HCT116 (cell line): ENCODE measurements around the gene HVCN1. TPM values are rescaled to one million over a fixed set of nuclear protein-coding genes. Genes with fewer than 3 reads are reported as not detected.
A peak's percentile ranks its signal among the peaks of the same experiment; 100 is the strongest.

Experiments
- ATAC-seq: fragments of 200-7000 bp; cut with Tn5 transposase; 2 replicates; pipeline ENCODE4 v1.9.1; 2020; ENCODE audit warnings: mild to moderate bottlenecking, moderate library complexity
- BruUV-seq: library from RNA; stranded (reverse); fragments of 400-500 nt; replicated peaks from 2 replicates; lab custom pipeline; 2021; lab: Mats Ljungman, UMichigan
- CTCF ChIA-PET: fragments of 300-600 bp; sonication (Branson Sonifier 250); formaldehyde crosslinking; loops from one replicate; lab custom pipeline; 2021; ENCODE audit warnings: antibody characterized with exemption; lab: Charles Lee
- POLR2A ChIA-PET: fragments of 300-600, 350-600 bp; sonication (Branson Sonifier 250); formaldehyde crosslinking; loops from one replicate; lab custom pipeline; 2021; ENCODE audit warnings: antibody characterized with exemption; lab: Charles Lee
- RAD21 ChIA-PET, 2 experiments: fragments of 300-600 bp; sonication (Branson Sonifier 250); formaldehyde crosslinking; loops; one replicate each; lab custom pipeline; 2023; ENCODE audit warnings: low total read pairs in 2 of 2; ENCODE audit not compliant: uncharacterized antibody in 2 of 2, unreplicated experiment in 2 of 2, low non-redundant PET in 1 of 2; lab: Charles Lee
- DNase-seq: peaks from one replicate; pipeline ENCODE4 v3.0.0-alpha.2; 2010; ENCODE audit warnings: low read depth, low spot score
- H2AFZ ChIP-seq: fragments of 200-600 bp; shearing (Covaris generic), sonication (generic); 2 replicates; pipeline ENCODE4 v1.6.1; 2017; ENCODE audit warnings: low read depth, mixed run types, mixed read lengths, antibody characterized with exemption, low read length; ENCODE audit not compliant: poor library complexity, severe bottlenecking
- H3K27ac ChIP-seq: 2 replicates; pipeline ENCODE4 v1.5.1; 2012; ENCODE audit warnings: low read depth, low read length
- H3K27me3 ChIP-seq: fragments of 200-600 bp; sonication (generic); 2 replicates; pipeline ENCODE4 v1.6.1; 2016; ENCODE audit warnings: mixed run types, low read length, mixed read lengths; ENCODE audit not compliant: insufficient read depth
- H3K36me3 ChIP-seq, 2 experiments: fragments of 200-500 bp in 1 of 2; fragments of 200-600 bp in 1 of 2; sonication (Bioruptor generic) in 1 of 2; sonication (generic) in 1 of 2; 2 replicates each; pipeline versions ENCODE4 v1.5.1 to v1.6.1; 2014 to 2016; ENCODE audit warnings: low read length in 2 of 2, inconsistent platforms in 1 of 2, mixed read lengths in 1 of 2, mixed run types in 1 of 2; ENCODE audit not compliant: insufficient read depth in 2 of 2, control insufficient read depth in 1 of 2
- H3K4me1 ChIP-seq, 2 experiments: fragments of 200-600 bp in 1 of 2; sonication (generic) in 1 of 2; 2 replicates each; pipeline versions ENCODE4 v1.5.1 to v1.6.1; 2012 to 2017; ENCODE audit warnings: low read length in 2 of 2, inconsistent platforms in 1 of 2, mild to moderate bottlenecking in 1 of 2, mixed read lengths in 1 of 2, mixed run types in 1 of 2, moderate library complexity in 1 of 2; ENCODE audit not compliant: insufficient read depth in 2 of 2, control insufficient read depth in 1 of 2
- H3K4me2 ChIP-seq: fragments of 200-600 bp; sonication (generic); 2 replicates; pipeline ENCODE4 v1.6.1; 2017; ENCODE audit warnings: mixed run types, low read length, mixed read lengths
- H3K4me3 ChIP-seq, 2 experiments: fragments of 200-600 bp in 1 of 2; sonication (generic) in 1 of 2; replicated peaks in 1 of 2; 2 replicates each; pipeline ENCODE4 v1.5.1; 2011 to 2016; ENCODE audit warnings: low read length in 2 of 2, control low read depth in 1 of 2, low read depth in 1 of 2, mild to moderate bottlenecking in 1 of 2, mixed read lengths in 1 of 2, mixed run types in 1 of 2
- H3K79me2 ChIP-seq: fragments of 200-600 bp; sonication (generic); 2 replicates; pipeline ENCODE4 v1.6.1; 2017; ENCODE audit warnings: mild to moderate bottlenecking, mixed run types, low read length, moderate library complexity, mixed read lengths; ENCODE audit not compliant: insufficient read depth
- H3K9ac ChIP-seq: fragments of 200-600 bp; sonication (generic); 2 replicates; pipeline ENCODE4 v1.6.1; 2016; ENCODE audit warnings: low read length, mixed read lengths
- H3K9me2 ChIP-seq: fragments of 200-600 bp; sonication (generic), shearing (Covaris generic); 2 replicates; pipeline ENCODE4 v1.6.1; 2017; ENCODE audit warnings: mixed run types, mild to moderate bottlenecking, moderate library complexity; ENCODE audit not compliant: insufficient read depth
- H3K9me3 ChIP-seq, 2 experiments: fragments of 200-500 bp in 1 of 2; fragments of 200-600 bp in 1 of 2; sonication (Bioruptor generic) in 1 of 2; sonication (generic) in 1 of 2; 2 replicates each; pipeline ENCODE4 v1.6.1; 2014 to 2017; ENCODE audit warnings: low read length in 2 of 2, mixed read lengths in 2 of 2, inconsistent platforms in 1 of 2, low read depth in 1 of 2, mild to moderate bottlenecking in 1 of 2, mixed run types in 1 of 2, moderate library complexity in 1 of 2; ENCODE audit not compliant: control insufficient read depth in 1 of 2, insufficient read depth in 1 of 2
- H4K20me1 ChIP-seq: fragments of 200-600 bp; sonication (generic), shearing (Covaris generic); 2 replicates; pipeline ENCODE4 v1.6.1; 2017; ENCODE audit warnings: mixed run types, mild to moderate bottlenecking, moderate library complexity; ENCODE audit not compliant: insufficient read depth
- CTCF ChIP-seq, 3 experiments: fragments of 200-600 bp in 1 of 3; sonication (generic) in 1 of 3; IDR thresholded peaks in 2 of 3; conservative IDR thresholded peaks in 1 of 3; 2 replicates each; pipeline ENCODE4 v1.5.1; 2012 to 2017; ENCODE audit warnings: low read depth in 2 of 3, low read length in 2 of 3, antibody characterized with exemption in 1 of 3, borderline replicate concordance in 1 of 3, control low read depth in 1 of 3, mild to moderate bottlenecking in 1 of 3, mixed read lengths in 1 of 3, mixed run types in 1 of 3, moderate library complexity in 1 of 3; ENCODE audit not compliant: insufficient read depth in 1 of 3
- EZH2 ChIP-seq: fragments of 200-600 bp; sonication (generic); IDR thresholded peaks from 2 replicates; pipeline ENCODE4 v1.6.1; 2017; ENCODE audit warnings: antibody characterized with exemption, mixed run types
- JUND ChIP-seq: IDR thresholded peaks from 2 replicates; pipeline ENCODE4 v1.6.1; 2012
- RAD21 ChIP-seq: IDR thresholded peaks from 2 replicates; pipeline ENCODE4 v1.6.1; 2012; ENCODE audit warnings: low read depth, mild to moderate bottlenecking
- REST ChIP-seq: IDR thresholded peaks from 2 replicates; pipeline ENCODE4 v1.6.1; 2012; ENCODE audit warnings: low read depth
- SRF ChIP-seq: IDR thresholded peaks from 2 replicates; pipeline ENCODE4 v1.6.1; 2012; ENCODE audit warnings: low read depth
- intact Hi-C: fragments of 100-400 bp; cut with micrococcal nuclease; formaldehyde crosslinking; loops from 2 replicates; pipeline ENCODE4 v1.10.0; 2022
- total RNA-seq: library from RNA; stranded (reverse); gene quantifications from one replicate; pipeline ENCODE4 v1.2.1, GENCODE V29; 2021; ENCODE audit not compliant: unreplicated experiment

HVCN1 gene
- total RNA-seq, 1 experiment from 2014 or later: 0.15 TPM

- no peak for TF ChIP-seq REST
- TF ChIP-seq CTCF (IDR thresholded peaks at IDR 0.05 in 2 of 3, conservative IDR thresholded peaks at IDR 0.05 in 1 of 3; ENCODE audit: borderline replicate concordance in 1 of 3, insufficient read depth in 1 of 3, low read depth in 2 of 3, low read length in 2 of 3): no peak
These were observed 74.9 kb downstream of the HVCN1 start, which contains the start of gene TCTN1 (continued) for GRCh38 chr12:110613771-110614684.

GRCh38 chr12:110613071-110613770, 75.7 kb downstream of the HVCN1 start:
- H3K4me2 ChIP-seq: peak overlapping the region; percentile 99
- POLR2A ChIA-PET: no interaction called here
- DNase-seq (no peak), ATAC-seq (no peak)
- no peak for TF ChIP-seq EZH2
- no peak for TF ChIP-seq REST
- no peak for TF ChIP-seq CTCF (IDR thresholded peaks at IDR 0.05 in 2 of 3, conservative IDR thresholded peaks at IDR 0.05 in 1 of 3; ENCODE audit: borderline replicate concordance in 1 of 3, insufficient read depth in 1 of 3, low read depth in 2 of 3, low read length in 2 of 3)
- no peak for TF ChIP-seq RAD21
- no peak for TF ChIP-seq JUND
- TF ChIP-seq SRF: no peak
- H3K9ac ChIP-seq: peak overlapping the region; percentile 90
- no peaks in the 10 kb centered on the region for H3K9me3 ChIP-seq
- peaks cover 11 to 29% of the 10 kb centered on the region in 2 experiments; a peak in 3 of 4 replicates for H3K4me1 ChIP-seq
- CTCF ChIA-PET: interaction anchor here (1.1 to 2.3 kb wide), 2 partner anchors 12 to 214 kb away, joined by 3 to 6 read pairs; no protein-coding TSS in a partner anchor
- no peaks in the 10 kb centered on the region for H3K9me2 ChIP-seq
- peak overlapping the region; percentile 21; the same call in 1 of the 2 replicates for H3K27ac ChIP-seq
- peak overlapping the region; percentile 84 to 95 for H3K4me3 ChIP-seq
- TSS peak; percentile 83 for BruUV-seq
- RAD21 ChIA-PET: interaction anchor here (1.2 to 1.6 kb wide), 2 partner anchors 182 to 214 kb away, joined by 3 to 6 read pairs; no protein-coding TSS in a partner anchor
- intact Hi-C loops: loop anchor here (10.0 kb wide), 1 partner anchor 82 kb away; no protein-coding TSS in a partner anchor
- no peaks in the 10 kb centered on the region for H4K20me1 ChIP-seq
- H3K36me3 ChIP-seq: no peaks in the 10 kb centered on the region
- no peak overlapping the region for H2AFZ ChIP-seq
- no peaks in the 10 kb centered on the region for H3K27me3 ChIP-seq
- H3K79me2 ChIP-seq: no peaks in the 10 kb centered on the region; the same call in 1 of the 2 replicates
